ENCODE data around the gene TMEM208.
A peak's percentile ranks its signal among the peaks of the same experiment; 100 is the strongest.

Gene TMEM208

DNA sequence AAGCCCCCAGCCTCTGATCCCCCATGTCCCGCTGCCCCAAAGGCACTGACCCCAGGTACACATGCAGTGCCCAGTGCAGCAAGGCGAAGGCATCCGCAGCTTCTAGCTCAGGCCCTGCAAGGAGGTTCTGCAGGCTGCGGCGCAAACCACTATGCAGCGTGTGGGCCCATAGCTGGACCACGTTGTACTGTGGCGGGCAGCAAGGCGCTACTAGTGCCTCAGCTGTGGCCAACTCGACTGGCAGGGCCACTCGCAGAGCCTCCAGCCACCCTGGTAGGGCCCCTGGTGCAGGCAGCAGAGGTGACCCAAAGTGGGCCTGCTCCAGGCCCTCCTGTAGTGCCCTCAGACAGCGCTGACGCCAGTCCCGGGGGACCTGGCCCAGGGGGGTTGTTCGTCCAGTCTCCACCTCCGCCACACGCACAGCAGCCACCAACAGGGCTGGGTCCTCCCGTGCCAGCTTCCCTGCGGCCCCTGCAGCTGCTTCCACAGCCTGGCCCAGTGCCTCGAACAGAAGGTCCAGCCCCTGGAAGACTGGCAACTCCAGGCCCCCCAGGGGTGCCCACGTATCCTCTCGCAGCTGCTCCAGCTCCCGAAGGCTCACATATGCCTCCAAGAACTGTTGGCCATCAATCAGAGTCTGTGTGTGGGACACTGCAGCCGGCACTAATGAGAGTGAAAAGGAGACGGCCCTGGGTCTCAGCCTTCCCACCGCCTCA is 39.6 kb upstream of the TMEM208 start:
- TF ChIP-seq, protein P1, sequence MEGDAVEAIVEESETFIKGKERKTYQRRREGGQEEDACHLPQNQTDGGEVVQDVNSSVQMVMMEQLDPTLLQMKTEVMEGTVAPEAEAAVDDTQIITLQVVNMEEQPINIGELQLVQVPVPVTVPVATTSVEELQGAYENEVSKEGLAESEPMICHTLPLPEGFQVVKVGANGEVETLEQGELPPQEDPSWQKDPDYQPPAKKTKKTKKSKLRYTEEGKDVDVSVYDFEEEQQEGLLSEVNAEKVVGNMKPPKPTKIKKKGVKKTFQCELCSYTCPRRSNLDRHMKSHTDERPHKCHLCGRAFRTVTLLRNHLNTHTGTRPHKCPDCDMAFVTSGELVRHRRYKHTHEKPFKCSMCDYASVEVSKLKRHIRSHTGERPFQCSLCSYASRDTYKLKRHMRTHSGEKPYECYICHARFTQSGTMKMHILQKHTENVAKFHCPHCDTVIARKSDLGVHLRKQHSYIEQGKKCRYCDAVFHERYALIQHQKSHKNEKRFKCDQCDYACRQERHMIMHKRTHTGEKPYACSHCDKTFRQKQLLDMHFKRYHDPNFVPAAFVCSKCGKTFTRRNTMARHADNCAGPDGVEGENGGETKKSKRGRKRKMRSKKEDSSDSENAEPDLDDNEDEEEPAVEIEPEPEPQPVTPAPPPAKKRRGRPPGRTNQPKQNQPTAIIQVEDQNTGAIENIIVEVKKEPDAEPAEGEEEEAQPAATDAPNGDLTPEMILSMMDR (conservative IDR thresholded peaks at IDR 0.05; ENCODE audit: low read depth, low read length), result no peak
- no peak for DNase-seq (ENCODE audit: low read depth)
- no peak overlapping the region for H3K4me3 ChIP-seq (ENCODE audit: low read length)

DNA sequence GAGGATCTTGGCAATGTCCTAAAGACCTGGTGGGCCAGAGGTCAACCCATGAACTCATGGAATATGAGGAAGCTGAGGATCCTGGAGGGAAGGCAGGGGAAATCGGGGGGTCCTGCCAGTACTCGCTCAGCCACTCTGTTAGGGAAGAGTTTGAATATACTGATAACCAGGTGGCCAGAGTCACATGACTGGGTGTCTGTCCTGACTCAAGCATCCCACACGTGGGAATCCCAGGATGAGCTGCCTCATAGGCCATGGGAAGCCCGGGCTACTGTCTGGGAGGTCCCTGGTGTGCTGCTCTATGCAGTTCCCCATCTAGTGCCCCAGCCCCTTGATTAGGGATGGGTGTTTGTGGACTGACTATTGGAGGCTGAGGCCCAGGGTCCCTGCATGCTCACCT is 38.6 kb upstream of the TMEM208 start:
- TF ChIP-seq, protein P1 (conservative IDR thresholded peaks at IDR 0.05; ENCODE audit: low read depth, low read length), result no peak
- DNase-seq (ENCODE audit: low read depth), result no peak
- H3K4me3 ChIP-seq (ENCODE audit: low read length), result no peak overlapping the region

DNA sequence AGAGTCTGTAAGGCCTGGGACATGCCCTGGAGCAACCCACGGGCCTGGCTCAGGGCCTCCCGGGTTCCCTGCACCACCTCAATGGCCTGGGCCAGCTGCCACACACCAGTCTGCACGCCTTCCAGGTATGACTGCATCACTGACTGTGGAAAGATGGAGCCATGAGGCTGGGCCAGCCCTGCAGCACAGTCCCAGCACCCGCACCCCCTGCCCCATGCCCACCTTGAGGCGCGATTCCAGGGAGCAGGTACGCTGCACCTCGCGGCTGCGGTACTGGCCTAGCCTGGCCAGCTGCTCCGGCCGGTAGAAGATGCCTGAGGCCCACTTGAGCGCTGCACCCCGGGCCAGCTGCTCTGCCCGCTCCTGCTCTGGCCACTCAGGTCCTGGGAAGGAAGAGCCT is 38.1 kb upstream of the TMEM208 start:
- TF ChIP-seq, protein P1 (conservative IDR thresholded peaks at IDR 0.05; ENCODE audit: low read depth, low read length), result no peak
- no peak overlapping the region for H3K4me3 ChIP-seq (ENCODE audit: low read length)
- DNase-seq (ENCODE audit: low read depth), result no peak

DNA sequence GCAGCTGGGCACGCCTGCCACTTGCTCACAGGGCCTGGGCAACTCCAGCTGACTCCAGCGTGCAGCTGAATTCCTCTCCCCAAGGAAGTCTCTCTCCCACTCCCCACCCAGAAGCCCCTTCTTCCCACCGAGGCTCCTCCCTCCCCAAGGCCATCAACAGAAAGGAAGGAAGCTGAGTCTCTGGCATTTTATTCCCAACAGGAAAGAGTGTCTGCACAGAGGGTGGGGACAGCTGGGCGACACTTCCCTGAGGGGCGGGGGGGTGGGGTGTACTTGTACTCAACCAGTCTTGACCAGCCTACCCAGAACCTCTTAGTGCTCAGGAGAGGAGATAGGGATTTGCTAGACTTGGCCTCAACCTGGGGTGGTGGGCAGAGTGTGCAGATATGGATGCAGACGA is 36.9 kb upstream of the TMEM208 start, which contains the start of gene EXOC3L1:
Gene EXOC3L1 (minus strand): TSS at position 96 of the 400 bp plus-strand sequence. CDS start 460 bp downstream, outside the sequence.
- DNase-seq (ENCODE audit: low read depth), result no peak
- TF ChIP-seq, protein P1 (conservative IDR thresholded peaks at IDR 0.05; ENCODE audit: low read depth, low read length), result no peak
- H3K4me3 ChIP-seq (ENCODE audit: low read length), result no peak within 1 kb of the TSS

DNA sequence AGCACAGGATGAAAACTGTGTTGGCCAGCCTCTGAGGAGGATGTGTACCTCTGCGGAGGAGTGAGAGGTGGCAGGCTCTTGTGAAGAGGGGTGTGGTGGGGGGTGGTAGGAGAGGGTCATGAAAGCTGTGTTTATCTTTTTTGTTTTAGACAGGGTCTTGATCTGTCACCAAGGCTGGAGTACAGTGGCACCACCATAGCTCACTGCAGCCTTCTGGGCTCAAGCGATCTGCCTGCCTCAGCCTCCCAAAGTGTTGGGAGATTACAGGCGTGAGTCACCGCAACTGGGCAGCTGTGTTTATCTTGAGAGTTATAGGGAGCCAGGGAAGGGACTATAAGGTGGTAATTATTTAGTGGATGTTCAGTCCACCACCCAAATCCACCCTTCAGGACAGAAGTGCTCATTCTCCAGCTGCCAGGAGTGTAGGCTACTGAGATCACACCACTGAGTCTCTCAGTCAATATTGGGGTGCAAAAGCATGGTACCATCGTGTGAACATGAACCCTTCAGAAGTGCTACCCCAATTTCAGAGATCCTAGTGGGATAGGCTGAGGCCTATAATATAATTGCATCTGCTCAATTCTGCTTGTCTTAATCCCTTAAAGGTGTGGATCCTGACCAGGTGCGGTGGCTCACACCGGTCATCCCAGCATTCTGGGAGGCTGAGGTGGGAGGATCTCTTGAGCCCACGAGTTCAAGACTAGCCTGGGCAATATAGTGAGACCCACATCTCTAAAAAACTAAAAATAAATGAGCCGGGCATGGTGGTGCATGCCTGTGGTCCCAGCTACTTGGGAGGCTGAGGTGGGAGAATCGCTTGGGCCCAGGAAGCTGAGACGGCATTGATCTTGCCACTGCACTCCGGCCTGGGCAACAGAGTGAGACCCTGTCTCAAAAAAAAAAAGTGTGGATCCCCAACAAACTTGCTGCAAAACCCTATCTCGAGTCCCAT is 36.2 kb upstream of the TMEM208 start:
- no peak for DNase-seq (ENCODE audit: low read depth)

DNA sequence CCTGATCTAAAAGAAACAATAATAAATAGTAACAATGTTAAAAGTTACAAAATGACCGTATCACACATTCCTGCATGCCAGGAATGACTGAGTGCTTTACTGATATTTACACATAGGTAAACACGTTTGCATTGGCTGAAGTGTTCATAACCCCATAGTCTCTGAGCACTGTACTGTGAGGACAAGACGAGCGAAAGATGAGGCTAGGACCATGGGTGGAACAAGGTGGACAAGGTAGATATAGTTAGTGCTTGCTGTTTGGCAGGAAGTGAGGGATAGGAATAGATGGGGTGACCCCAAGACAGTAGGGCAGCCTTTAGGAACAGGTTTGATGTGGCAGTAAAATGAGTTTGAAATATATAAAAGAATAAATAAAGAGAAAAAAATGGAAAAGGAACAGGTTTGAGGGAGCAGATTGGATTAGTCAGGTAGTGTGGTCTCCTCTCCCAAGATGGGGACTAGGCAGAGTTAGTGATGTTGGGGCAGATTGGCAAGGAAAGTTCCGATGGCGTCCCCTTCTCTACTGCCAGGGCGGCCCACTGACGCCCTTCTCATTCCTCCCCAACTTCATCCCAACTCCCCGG is 35.4 kb upstream of the TMEM208 start:
- no peak for DNase-seq (ENCODE audit: low read depth)
- TF ChIP-seq, protein P1 (conservative IDR thresholded peaks at IDR 0.05; ENCODE audit: low read depth, low read length), result no peak
- peak overlapping the region; percentile 29 for H3K4me3 ChIP-seq (ENCODE audit: low read length)

More for the DNA sequence above, 36.2 kb upstream of the TMEM208 start:
- no peak overlapping the region for H3K4me3 ChIP-seq (ENCODE audit: low read length)
- TF ChIP-seq, protein P1 (conservative IDR thresholded peaks at IDR 0.05; ENCODE audit: low read depth, low read length), result no peak
